Loucy (cell line): ENCODE data around the gene DDX19B.

ENCODE experiments used
- H2AFZ ChIP-seq: fragments of 200-600 bp; sonication (generic); 2 replicates; pipeline ENCODE4 v1.6.0; 2016; ENCODE audit warnings: antibody characterized with exemption, mild to moderate bottlenecking, low read length, moderate library complexity
- H3F3A ChIP-seq: fragments of 200-600 bp; 2 replicates; pipeline ENCODE4 v1.6.0; 2016; ENCODE audit warnings: antibody characterized with exemption, low read depth, mild to moderate bottlenecking
- H3K27me3 ChIP-seq: fragments of 200-600 bp; sonication (generic); 2 replicates; pipeline ENCODE4 v1.6.1; 2014; ENCODE audit warnings: low read length, mild to moderate bottlenecking; ENCODE audit not compliant: insufficient read depth, poor library complexity, severe bottlenecking
- H3K36me3 ChIP-seq: fragments of 200-600 bp; sonication (generic); 2 replicates; pipeline ENCODE4 v1.6.1; 2016; ENCODE audit warnings: low read length; ENCODE audit not compliant: insufficient read depth
- H3K4me1 ChIP-seq: fragments of 200-600 bp; sonication (generic); 2 replicates; pipeline ENCODE4 v1.5.1; 2014; ENCODE audit warnings: low read length, mild to moderate bottlenecking; ENCODE audit not compliant: insufficient read depth, poor library complexity, severe bottlenecking
- H3K4me2 ChIP-seq: fragments of 200-600 bp; sonication (generic); 2 replicates; pipeline ENCODE4 v1.6.0; 2014; ENCODE audit warnings: antibody characterized with exemption, low read length, low read depth, mild to moderate bottlenecking; ENCODE audit not compliant: poor library complexity, severe bottlenecking
- H3K4me3 ChIP-seq: fragments of 200-600 bp; sonication (generic); 2 replicates; pipeline ENCODE4 v1.5.1; 2014; ENCODE audit warnings: low read length, mild to moderate bottlenecking, mixed read lengths; ENCODE audit not compliant: poor library complexity, severe bottlenecking
- H3K79me2 ChIP-seq: fragments of 200-600 bp; sonication (generic); 2 replicates; pipeline ENCODE4 v1.6.1; 2014; ENCODE audit warnings: low read length; ENCODE audit not compliant: insufficient read depth
- H3K9ac ChIP-seq: fragments of 200-600 bp; sonication (generic); 2 replicates; pipeline ENCODE4 v1.6.0; 2014; ENCODE audit warnings: mild to moderate bottlenecking, low read depth, low read length, moderate library complexity; ENCODE audit not compliant: poor library complexity, severe bottlenecking
- H3K9me2 ChIP-seq: fragments of 200-600 bp; sonication (generic); replicated peaks from 2 replicates; pipeline ENCODE4 v1.6.1; 2016; ENCODE audit warnings: low read depth, low read length, mixed read lengths
- H3K9me3 ChIP-seq: fragments of 200-600 bp; sonication (generic); 2 replicates; pipeline ENCODE4 v1.6.1; 2014; ENCODE audit warnings: mild to moderate bottlenecking, antibody characterized with exemption, low read length, low read depth; ENCODE audit not compliant: insufficient read depth
- H4K20me1 ChIP-seq: fragments of 200-600 bp; sonication (generic); 2 replicates; pipeline ENCODE4 v1.6.0; 2014; ENCODE audit warnings: antibody characterized with exemption, low read length, mild to moderate bottlenecking; ENCODE audit not compliant: insufficient read depth, poor library complexity, severe bottlenecking
- CTCF ChIP-seq: fragments of 200-600 bp; sonication (generic); conservative IDR thresholded peaks from 2 replicates; pipeline ENCODE4 v1.5.1; 2014; ENCODE audit warnings: mild to moderate bottlenecking, antibody characterized with exemption, low read length
- EZH2phosphoT487 ChIP-seq: fragments of 200-600 bp; IDR thresholded peaks from 2 replicates; pipeline ENCODE4 v1.6.1; 2018; ENCODE audit warnings: antibody characterized with exemption, mild to moderate bottlenecking, moderate library complexity, borderline replicate concordance

DDX19B gene

GRCh38 chr16:70349783-70350182, 50.8 kb downstream of the DDX19B start:
- H3K4me3 ChIP-seq: no peak overlapping the region
- peak overlapping the region; percentile 33 for H3K4me2 ChIP-seq
- peaks cover 5% of the 10 kb centered on the region; the same call in 1 of the 2 replicates for H3K36me3 ChIP-seq
- peak overlapping the region; percentile 20 for H3K9ac ChIP-seq
- no peaks in the 10 kb centered on the region for H3K9me3 ChIP-seq
- H4K20me1 ChIP-seq: peaks cover 12% of the 10 kb centered on the region
- H2AFZ ChIP-seq: no peak overlapping the region
- H3F3A ChIP-seq: no peaks in the 10 kb centered on the region
- peaks cover 17% of the 10 kb centered on the region for H3K4me1 ChIP-seq
- peaks cover 46% of the 10 kb centered on the region for H3K79me2 ChIP-seq
- TF ChIP-seq CTCF (no peak), EZH2phosphoT487 (no peak)
- H3K27me3 ChIP-seq: no peaks in the 10 kb centered on the region
- H3K9me2 ChIP-seq: no peaks in the 10 kb centered on the region

- no peaks in the 10 kb centered on the region for H3F3A ChIP-seq
- H3K4me2 ChIP-seq: no peak overlapping the region
- no peak overlapping the region for H3K4me3 ChIP-seq
- H3K36me3 ChIP-seq: peaks cover 47% of the 10 kb centered on the region; the same call in 1 of the 2 replicates
- H3K9me2 ChIP-seq: no peaks in the 10 kb centered on the region
- no peaks in the 10 kb centered on the region for H4K20me1 ChIP-seq
- no peak overlapping the region for H3K9ac ChIP-seq
- TF ChIP-seq CTCF (no peak), EZH2phosphoT487 (no peak)
- no peaks in the 10 kb centered on the region for H3K79me2 ChIP-seq
- H3K9me3 ChIP-seq: no peaks in the 10 kb centered on the region
- no peaks in the 10 kb centered on the region for H3K27me3 ChIP-seq
- H3K4me1 ChIP-seq: no peaks in the 10 kb centered on the region
- no peak overlapping the region for H2AFZ ChIP-seq
Measured at GRCh38 chr16:70359552-70359951, 60.6 kb downstream of the DDX19B start.

GRCh38 chr16:70364399-70364798, 65.4 kb downstream of the DDX19B start:
- no peak overlapping the region for H2AFZ ChIP-seq
- H3K79me2 ChIP-seq: no peaks in the 10 kb centered on the region
- H3K4me2 ChIP-seq: no peak overlapping the region
- no peaks in the 10 kb centered on the region for H4K20me1 ChIP-seq
- no peaks in the 10 kb centered on the region for H3K4me1 ChIP-seq
- TF ChIP-seq EZH2phosphoT487 (no peak), CTCF (no peak)
- H3F3A ChIP-seq: no peaks in the 10 kb centered on the region
- no peak overlapping the region for H3K4me3 ChIP-seq
- H3K27me3 ChIP-seq: no peaks in the 10 kb centered on the region
- H3K36me3 ChIP-seq: peaks cover 38% of the 10 kb centered on the region; the same call in 1 of the 2 replicates
- H3K9me3 ChIP-seq: no peaks in the 10 kb centered on the region
- H3K9me2 ChIP-seq: no peaks in the 10 kb centered on the region
- H3K9ac ChIP-seq: no peak overlapping the region
